GM18867 (cell line): ENCODE results near the gene NTM.

Experiments used
- ATAC-seq: cut with Tn5 transposase; IDR thresholded peaks from one replicate; pipeline ENCODE4 v1.9.1; 2021; ENCODE audit warnings: mild to moderate bottlenecking, moderate library complexity; ENCODE audit not compliant: unreplicated experiment

The NTM gene

GRCh38 chr11:131695889-131696429, 325.5 kb downstream of the NTM start:
- ATAC-seq: no peak

DNA sequence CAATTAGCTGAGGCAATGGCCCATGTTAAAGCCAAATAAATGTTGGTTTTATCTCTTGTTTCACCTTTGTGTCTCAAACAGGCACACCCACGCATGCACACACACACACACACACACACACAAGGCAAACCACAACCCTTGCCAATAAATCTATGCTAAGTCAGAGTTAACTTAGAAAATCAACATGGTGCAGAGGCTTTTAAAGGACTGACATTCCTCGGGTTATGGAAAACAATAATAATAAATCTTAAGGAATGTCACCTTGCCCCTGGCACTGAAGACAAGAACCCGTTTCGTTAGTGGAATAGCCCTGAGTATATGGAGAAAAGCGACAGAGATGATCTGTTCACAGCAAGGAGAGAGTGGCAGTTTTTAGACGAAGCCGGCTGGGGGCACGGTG, 326.3 kb downstream of the NTM start:
- no peak for ATAC-seq

GRCh38 chr11:131703311-131703710, 332.9 kb downstream of the NTM start:
- ATAC-seq: no peak

DNA sequence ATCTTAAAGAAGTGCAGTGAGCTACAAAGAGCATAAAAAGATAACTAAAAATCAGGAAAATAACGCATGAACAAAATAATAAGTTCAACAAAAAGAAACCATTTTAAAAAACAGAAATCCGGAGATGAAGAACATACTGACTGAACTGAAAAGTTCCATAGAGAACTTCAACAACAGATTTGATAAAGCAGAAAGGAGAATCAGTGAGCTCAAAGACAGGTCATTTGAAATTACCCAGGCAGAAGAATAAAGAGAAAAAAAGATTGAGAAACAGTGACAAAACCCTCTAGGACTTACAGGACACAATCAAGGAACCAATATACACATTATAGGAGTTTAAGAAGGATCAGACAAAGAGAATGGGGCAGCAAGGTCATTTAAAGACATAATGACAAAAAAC, 334.3 kb downstream of the NTM start:
- ATAC-seq: no peak

DNA sequence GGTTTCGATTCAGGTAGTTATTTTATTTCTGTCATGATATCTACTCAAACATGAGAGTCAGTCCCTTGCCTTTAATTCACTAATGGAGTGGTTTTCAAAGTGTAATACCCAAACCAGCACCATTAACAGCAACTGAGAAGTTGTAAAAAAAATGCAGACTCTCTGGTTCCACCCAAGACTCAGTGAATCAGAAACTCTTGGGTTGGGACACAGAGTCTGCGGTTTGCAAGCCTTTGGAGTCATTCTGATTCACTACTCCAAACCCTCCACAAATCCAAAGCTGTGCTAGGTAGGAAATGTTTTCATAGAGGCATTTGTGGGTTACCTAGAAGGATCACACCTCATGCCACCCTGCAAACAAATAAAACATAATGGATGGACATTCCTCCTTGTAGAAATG, 340.1 kb downstream of the NTM start:
- ATAC-seq: no peak

DNA sequence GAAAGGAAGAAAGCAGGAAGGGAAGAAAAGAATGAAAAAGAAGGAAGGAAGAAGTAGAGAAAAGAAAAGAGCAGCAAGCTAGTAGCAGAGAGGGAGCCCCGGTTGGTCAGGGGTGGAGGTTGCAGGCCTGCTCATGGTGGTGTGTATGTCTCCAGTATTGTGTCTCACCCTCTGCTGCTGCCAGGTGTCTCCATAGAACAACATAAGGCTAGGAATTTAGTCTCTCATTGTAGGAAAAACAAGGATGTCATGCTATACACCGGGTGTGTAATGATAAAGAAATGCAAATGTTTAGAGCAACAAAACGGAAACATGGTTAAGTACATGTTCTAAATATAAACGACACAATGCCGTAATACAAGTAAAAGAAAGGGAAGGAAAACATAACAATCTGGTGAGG, 342.5 kb downstream of the NTM start:
- no peak for ATAC-seq

DNA sequence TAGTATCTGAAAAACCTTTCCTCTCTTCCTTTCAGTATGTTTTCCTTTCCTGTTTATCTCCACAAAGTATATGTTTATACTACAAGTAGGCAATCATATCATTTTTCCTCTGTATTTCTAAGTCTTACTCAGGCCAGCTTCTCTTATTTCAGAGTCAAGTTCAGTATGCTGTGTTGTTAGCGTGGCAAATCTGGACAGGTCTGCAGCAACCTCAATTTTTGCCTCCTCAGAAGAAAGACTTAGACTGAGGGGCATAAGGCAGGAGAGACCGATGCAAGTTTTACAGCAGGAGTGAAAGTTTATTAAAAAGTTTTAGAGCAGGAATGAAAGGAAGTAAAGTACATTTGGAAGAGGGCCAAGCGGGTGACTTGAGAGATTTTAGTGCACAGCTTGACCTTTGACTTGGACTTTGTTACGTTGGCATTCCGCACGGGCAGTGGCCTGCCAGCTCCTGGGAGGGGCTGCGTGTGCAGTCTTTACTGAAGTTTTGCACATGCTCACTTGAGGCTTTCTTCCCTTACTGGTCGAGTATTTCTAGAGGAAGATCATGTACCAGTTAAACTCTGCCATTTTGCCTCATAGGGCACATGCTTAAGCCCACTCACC, 343.2 kb downstream of the NTM start:
- ATAC-seq: no peak

DNA sequence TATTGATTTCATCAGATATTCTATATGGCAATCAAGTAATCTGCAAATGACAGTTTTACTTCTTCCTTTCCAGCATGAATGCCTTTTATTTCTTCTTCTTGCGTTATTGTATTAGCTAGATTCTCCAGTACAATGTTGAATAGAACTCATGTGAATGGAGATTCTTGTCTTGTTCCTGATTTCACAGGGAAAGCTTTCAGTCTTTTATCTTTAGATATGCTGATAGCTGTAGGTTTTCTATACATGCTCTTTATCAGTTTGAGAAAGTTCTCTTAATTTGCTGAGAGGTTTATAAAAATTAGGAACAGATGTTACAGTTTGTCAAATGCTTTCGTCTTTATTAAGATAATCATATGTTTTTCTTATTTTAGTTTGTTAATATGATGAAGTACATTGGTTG, 347.2 kb downstream of the NTM start:
- no peak for ATAC-seq

DNA sequence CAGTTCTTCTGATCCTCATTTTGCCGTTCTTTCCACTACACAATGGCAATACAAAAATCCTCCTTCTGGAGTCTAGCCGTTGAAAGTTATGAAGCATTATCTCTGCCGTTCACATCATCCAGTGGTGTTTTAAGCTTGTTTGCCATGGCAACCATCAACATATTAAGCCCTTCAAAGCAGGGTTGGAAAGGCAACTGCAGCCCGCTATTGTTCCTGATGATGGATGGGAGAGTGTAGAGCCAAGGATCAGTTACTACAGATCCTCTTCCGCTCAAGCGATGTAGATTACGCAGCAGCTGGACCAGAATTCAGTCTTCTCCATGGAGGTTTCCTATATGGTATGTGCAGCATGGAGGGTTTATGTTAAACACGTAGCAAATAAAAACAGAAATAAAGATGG, 352.7 kb downstream of the NTM start:
- ATAC-seq: no peak

GRCh38 chr11:131724436-131724975, 354.1 kb downstream of the NTM start:
- no peak for ATAC-seq

DNA sequence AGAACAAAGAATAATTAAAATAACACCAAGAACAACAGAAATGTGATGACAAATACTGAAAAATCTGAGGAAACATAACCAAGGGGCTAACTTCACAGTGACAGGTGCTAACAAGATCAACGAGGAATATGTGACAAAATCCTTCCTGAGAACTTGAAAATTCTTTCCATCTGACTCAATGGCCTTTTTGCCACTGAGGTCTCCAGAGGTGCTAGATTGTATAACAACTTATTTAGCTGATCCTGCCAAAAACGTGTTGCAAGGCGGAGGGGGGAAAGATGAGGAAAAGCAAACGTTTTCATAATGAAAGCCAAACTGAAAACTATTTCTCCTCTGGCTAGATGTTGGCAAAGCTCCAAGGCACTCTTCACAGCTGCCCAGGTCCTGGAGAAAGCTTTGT, 364.5 kb downstream of the NTM start:
- no peak for ATAC-seq

DNA sequence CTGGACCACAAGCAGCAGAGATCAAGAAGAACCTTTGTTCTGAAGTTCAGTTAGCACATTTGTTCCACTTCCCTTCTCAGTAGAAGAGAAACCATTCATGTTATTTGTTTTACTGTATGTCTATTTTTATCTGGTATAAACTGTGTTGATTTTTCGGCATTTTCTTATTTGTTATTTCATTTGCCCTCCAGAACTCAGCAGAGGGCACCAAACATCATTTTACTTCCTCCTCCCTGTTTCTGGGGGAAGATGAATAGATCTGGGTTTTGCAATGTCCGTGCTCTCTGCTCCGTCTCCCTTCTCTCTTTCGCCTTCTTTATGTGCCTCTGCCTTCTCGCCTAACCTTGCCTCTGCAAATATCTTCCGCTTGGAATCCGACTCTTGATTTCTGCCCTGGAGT, 366.9 kb downstream of the NTM start:
- no peak for ATAC-seq

GRCh38 chr11:131739243-131739882, 368.9 kb downstream of the NTM start:
- ATAC-seq: no peak

DNA sequence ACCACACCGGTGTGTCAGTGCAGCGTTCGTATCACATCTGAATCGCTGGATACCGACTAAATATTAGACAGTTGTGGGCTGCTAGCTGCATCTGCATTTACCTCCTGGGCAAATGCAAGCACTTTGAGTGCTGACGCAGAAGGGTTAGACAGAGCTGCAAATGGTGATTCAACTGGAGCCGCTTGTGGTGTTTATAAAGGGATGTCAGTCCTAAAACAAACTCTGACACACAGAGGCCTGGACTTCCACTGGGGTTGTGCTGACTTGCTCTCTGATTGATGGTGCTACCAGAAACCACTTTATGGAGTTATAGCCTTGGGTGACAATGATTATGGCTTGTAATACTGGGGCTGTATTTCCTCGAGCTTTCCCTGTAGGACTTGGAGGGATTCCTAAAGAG, 374.4 kb downstream of the NTM start:
- no peak for ATAC-seq

- no peak for ATAC-seq
Measured at GRCh38 chr11:131745405-131745804, 375.0 kb downstream of the NTM start.

- no peak for ATAC-seq
Measured at GRCh38 chr11:131746201-131746600, 375.8 kb downstream of the NTM start.

- peak; percentile 91 for ATAC-seq
Measured at GRCh38 chr11:131748151-131749050, 378.0 kb downstream of the NTM start.

DNA sequence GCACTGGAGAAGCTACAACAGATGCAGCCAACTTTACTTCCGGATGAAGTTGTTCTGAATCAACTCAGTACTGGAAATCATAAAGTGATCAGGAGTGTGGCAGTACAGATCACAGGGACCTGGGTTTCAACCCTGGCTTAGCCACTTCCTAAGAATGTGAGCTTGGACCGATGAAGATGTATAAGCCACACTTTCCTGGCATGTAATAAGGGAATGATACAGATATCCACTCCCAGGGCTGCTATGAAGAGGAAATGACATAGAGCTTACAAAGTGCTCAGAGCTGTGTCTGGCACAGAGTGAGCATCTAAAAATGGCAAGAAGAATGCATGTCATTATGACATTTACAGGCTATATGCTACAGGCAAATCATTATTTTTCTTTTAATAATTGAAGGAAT, 378.7 kb downstream of the NTM start:
- ATAC-seq: no peak

- ATAC-seq: no peak
Measured at GRCh38 chr11:131750152-131750551, 379.7 kb downstream of the NTM start.

GRCh38 chr11:131750692-131751091, 380.3 kb downstream of the NTM start:
- ATAC-seq: no peak

- no peak for ATAC-seq
Measured at GRCh38 chr11:131754671-131755070, 384.3 kb downstream of the NTM start.
